HG03060 (cell line): ENCODE data around the gene WWOX.

Experiments used
- ATAC-seq: cut with Tn5 transposase; IDR thresholded peaks from one replicate; pipeline ENCODE4 v1.9.1; 2021; ENCODE audit warnings: low read depth, moderate number of reproducible peaks; ENCODE audit not compliant: unreplicated experiment

Gene WWOX

GRCh38 chr16:78189121-78189520 is 89.7 kb downstream of the WWOX start:
- ATAC-seq: no peak

GRCh38 chr16:78192734-78193488 is 93.5 kb downstream of the WWOX start:
- no peak for ATAC-seq

DNA sequence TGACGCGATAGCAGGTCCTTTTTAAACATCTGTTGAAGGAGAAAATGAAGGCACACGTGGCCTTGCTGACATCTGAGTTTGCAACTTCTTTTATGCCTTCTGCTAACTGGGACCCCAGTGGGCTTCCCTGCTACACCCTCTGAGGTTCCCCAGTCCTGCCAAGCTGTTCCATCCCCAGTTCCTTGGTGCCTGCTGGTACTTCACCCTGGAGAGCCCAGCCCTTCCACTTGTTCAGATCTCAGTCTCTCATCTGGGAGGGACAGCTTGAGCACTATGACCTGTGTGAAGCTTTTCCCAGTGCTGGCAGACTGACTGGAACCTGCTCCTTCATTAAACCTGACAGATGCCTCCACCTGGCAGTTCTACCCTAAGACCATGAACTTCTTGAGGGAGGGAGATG is 95.5 kb downstream of the WWOX start:
- no peak for ATAC-seq

DNA sequence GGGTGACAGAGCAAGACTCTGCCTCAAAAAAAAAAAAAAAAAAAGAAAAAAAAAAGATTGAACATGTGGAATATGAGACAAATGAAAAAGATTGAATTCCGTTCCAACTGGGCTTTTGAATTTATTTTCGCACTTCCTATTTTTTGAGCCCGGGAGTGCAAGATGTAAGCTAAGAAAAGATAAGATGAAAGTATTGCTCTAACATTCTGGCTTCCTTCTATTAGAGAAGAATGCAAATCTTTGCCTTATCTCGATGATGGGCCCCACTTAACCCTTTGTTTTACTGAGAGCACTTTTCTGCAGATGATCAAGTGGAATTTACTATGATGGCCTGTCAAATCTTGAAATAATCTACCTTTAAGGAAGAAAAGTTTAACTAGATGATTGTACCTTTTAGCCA is 96.3 kb downstream of the WWOX start:
- ATAC-seq: no peak

DNA sequence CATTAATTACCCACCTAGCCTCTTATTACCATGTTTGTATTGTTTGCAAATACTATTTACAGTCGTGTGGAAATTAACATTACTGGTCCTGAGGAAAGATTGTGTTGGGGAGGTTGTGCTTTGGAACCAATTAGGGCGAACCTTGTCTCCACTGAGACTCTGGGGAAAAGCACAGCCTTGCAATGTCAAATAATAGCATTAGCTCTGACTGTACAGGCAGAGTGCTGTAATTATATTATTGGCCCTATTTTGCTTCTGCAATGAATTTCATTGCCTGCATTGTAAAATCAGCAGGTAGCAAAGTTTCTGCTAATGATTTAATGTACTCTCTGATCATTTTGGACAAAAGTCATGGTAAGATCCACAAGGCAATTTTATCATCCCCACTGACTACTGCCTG is 97.0 kb downstream of the WWOX start:
- ATAC-seq: no peak

DNA sequence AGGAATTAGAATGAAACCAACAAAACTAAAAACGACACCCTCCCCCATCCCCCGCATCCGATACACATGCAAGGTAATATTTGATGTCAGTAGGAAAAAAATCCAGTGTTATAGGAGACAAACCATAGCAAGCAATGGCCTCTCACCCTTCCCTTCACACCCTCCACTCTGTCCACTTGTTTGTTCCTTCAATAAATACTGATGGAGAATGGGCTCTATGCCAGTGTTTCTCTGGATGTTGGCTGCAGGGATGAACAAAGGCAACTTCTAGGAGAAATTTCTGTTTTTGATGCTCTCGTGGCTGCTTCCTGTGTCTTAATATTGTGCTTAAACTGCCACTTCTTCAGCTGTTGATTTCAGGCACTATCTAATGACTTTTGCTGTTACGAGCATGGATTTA is 98.8 kb downstream of the WWOX start:
- no peak for ATAC-seq

DNA sequence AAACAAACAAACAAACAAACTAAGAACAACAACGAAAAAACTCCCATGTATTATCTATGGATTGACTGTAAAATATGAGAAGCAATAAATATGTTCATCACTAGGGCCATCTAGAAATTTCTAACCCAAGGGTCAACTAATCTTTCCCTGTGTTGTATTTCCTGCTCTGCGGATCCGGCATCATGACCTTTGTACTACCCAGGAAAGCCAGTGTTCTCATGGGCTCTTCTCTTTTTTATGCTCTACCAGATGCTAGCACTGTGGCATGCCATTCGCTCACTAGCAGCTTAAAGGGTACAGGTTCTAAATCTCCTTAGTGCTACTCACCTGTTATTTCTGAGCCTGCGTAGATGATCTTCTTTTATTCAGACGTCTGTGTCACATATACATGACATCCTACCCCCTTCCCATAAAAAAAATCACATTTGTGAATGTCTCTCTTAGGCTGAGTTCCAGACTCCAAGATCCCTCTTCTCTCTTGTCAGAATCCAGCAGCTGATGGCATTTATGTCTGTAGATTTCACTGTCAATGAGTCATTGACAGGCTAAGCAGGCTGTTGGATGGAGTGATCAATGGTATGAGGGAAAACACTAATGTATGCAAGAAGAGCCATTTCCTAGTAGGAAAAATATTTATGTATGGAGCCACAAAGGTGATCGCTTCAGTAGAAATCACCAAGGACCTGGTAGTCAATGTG is 100.0 kb downstream of the WWOX start:
- ATAC-seq: no peak

DNA sequence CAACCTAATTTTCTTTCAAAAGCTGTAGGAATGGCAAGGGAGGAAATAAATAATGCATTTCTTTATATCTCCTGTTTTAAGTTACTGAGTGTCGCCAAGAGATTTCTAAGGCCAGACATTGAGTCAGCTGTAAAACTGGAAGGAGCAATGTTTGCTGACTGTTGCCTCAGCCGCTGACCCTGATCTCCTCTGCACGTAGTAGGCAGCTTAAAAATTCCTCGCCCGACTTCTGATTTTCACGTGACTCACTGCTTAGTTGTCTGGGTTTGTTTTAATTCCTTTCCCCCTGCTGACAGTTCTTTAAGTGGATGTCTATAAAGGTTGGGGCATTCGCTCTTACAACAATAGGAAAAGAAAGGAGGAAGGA is 100.6 kb downstream of the WWOX start:
- ATAC-seq: no peak

- no peak for ATAC-seq
Observed at GRCh38 chr16:78200623-78201096, 101.2 kb downstream of the WWOX start.

DNA sequence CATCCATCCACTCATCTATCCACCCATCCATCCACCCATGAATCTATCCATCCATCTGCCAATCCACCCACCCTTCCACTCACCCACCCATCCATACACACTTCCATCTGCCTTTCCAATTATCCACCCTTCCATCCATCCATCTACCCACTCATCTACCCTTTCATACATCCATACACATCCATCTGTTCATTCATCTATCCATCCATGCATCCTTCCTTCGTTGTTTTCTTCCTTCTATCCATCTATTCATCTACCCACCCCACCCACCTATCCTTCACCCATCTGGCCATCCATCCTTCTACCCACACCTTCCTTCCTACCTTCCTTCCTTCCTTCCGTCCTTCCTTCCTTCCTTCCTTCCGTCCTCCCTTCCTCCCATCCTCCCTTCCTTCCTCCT is 106.1 kb downstream of the WWOX start:
- ATAC-seq: no peak

- no peak for ATAC-seq
Observed at GRCh38 chr16:78206623-78207223, 107.3 kb downstream of the WWOX start.

GRCh38 chr16:78209951-78210661 is 110.7 kb downstream of the WWOX start:
- ATAC-seq: no peak

- ATAC-seq: no peak
Observed at GRCh38 chr16:78211020-78211599, 111.7 kb downstream of the WWOX start.

DNA sequence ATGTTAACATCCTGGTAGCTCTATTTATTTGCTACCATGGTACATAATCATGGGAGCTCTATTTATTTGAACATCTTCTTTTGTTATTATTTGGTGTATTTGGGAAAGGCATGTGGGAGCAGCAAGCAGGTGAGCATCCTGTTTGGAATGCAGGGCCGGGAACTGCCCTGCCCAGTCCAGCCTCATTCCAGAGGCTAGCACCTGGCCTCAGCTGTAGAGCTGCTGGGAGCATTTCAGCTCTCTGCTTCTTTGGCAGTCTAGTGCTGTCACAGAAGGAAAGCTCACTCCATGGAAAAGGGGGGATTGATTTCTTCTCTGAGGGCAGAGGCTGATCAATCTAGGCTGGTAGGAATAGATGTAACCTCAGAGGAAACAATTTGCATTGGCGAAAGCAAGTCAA is 112.5 kb downstream of the WWOX start:
- ATAC-seq: no peak

DNA sequence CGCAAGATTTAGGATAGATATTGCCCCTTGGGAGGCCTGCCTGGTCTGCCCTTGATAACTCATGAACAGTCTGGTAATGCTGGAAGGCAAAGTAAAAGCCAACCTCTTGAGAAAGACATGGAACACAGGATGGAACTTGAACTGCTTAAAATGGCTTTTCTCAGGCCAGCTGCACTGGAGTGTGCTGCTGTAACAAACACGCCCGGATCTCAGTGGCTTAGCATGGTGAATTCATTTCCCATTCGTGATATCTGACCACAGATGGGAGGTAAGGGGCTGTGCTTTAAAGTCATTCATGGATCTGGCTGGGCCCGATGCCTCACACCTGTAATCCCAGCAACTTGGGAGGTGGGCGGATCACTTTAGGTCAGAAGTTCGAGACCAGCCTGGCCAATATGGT is 113.2 kb downstream of the WWOX start:
- no peak for ATAC-seq

GRCh38 chr16:78213751-78214150 is 114.3 kb downstream of the WWOX start:
- ATAC-seq: no peak

DNA sequence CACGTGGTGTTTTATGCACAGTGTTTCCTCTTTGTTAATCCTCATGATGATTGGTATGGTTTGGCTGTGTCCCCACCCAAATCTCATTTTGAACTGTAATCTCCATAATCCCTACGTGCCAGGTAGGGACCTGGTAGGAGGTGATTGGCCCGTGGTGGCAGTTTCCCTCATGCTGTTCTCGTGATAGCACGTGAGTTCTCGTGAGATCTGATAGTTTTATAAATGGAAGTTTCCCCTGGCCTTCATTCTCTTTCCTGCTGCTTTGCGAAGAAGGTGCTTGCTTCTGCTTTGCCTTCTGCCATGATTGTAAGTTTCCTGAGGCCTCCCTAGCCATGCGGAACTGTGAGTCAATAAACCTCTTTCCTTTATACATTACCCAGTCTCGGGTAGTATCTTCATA is 115.8 kb downstream of the WWOX start:
- ATAC-seq: no peak

DNA sequence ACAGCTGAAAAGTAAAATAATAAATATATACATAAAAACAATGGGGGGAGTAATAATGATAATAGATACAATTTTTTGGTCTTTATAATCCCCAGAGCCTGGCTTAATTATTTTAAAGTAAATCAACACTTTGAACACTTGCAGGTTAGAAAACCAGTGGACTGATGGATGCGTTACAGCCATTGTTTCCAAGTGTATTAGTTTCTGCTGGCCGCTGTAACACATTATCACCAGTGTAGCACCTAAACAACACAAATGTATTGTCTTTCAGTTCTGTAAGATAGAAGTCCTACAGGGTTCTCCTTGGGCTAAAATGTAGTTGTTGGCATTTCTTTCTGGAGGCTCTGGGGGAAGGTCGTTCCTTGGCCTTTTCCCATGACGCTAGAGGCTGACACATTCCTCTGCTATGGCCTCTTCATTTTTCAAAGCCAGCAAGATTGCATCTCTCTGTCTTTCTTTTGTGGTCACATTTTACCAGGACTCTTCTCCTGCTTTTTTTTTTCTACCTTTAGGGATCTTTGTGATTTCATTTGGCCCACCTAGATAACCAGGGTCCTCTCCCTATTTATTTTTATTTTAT is 116.8 kb downstream of the WWOX start:
- no peak for ATAC-seq

- ATAC-seq: no peak
Observed at GRCh38 chr16:78217276-78217675, 117.8 kb downstream of the WWOX start.

DNA sequence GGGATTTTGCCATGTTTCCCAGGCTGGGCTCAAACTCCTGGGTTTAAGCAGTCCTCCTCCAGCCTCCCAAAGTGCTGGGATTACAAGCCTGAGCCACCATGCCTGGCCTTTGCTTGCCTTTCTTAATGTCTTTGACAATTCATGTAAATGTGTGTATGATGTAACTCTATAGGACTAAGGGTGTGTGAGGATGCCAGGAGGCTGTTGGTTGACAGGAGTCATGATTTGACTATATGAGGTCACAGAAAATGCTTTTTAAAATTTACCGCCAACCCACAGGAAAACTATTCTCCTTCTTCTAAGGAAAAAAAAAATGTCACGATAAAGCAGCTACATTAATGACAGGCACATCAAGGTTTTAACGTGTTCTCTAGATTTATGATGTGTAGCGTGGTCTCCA is 118.8 kb downstream of the WWOX start:
- no peak for ATAC-seq
